HG02852 (cell line): ENCODE measurements around the gene POLN.

Experiments used
- ATAC-seq: cut with Tn5 transposase; IDR thresholded peaks from one replicate; pipeline ENCODE4 v1.9.1; 2021; ENCODE audit warnings: mild to moderate bottlenecking, moderate library complexity; ENCODE audit not compliant: unreplicated experiment

POLN gene

GRCh38 chr4:2062168-2062807 lies 179.6 kb downstream of the POLN start:
- ATAC-seq, result no peak

GRCh38 chr4:2061186-2062131 lies 180.5 kb downstream of the POLN start:
- no peak for ATAC-seq

GRCh38 chr4:2060611-2061185 lies 181.2 kb downstream of the POLN start:
- ATAC-seq, result no peak

- ATAC-seq, result no peak
Observed at GRCh38 chr4:2059726-2060602, 182.0 kb downstream of the POLN start.

- ATAC-seq, result no peak
Observed at GRCh38 chr4:2059046-2059725, 182.7 kb downstream of the POLN start, which contains the start of gene NAT8L. Gene NAT8L (plus strand): TSS chr4:2059327. CDS start chr4:2059512, 185 bp downstream.

- no peak for ATAC-seq
Observed at GRCh38 chr4:2058264-2059045, 183.5 kb downstream of the POLN start.

- no peak for ATAC-seq
Observed at GRCh38 chr4:2057382-2058065, 184.4 kb downstream of the POLN start.

GRCh38 chr4:2054217-2054616 lies 187.7 kb downstream of the POLN start:
- ATAC-seq, result no peak

- ATAC-seq, result no peak
Observed at GRCh38 chr4:2051086-2051485, 190.8 kb downstream of the POLN start.

- ATAC-seq, result no peak
Observed at GRCh38 chr4:2049811-2050210, 192.1 kb downstream of the POLN start.

GRCh38 chr4:2049381-2049780 lies 192.5 kb downstream of the POLN start:
- no peak for ATAC-seq

- no peak for ATAC-seq
Observed at GRCh38 chr4:2048831-2049230, 193.1 kb downstream of the POLN start.

GRCh38 chr4:2047781-2048581 lies 193.9 kb downstream of the POLN start:
- no peak for ATAC-seq

GRCh38 chr4:2047031-2047660 lies 194.8 kb downstream of the POLN start:
- no peak for ATAC-seq

- no peak for ATAC-seq
Observed at GRCh38 chr4:2046031-2046961, 195.6 kb downstream of the POLN start.

GRCh38 chr4:2045518-2045951 lies 196.4 kb downstream of the POLN start:
- no peak for ATAC-seq
